Measurements from ENCODE around the gene TMEM175.

TMEM175 gene

DNA sequence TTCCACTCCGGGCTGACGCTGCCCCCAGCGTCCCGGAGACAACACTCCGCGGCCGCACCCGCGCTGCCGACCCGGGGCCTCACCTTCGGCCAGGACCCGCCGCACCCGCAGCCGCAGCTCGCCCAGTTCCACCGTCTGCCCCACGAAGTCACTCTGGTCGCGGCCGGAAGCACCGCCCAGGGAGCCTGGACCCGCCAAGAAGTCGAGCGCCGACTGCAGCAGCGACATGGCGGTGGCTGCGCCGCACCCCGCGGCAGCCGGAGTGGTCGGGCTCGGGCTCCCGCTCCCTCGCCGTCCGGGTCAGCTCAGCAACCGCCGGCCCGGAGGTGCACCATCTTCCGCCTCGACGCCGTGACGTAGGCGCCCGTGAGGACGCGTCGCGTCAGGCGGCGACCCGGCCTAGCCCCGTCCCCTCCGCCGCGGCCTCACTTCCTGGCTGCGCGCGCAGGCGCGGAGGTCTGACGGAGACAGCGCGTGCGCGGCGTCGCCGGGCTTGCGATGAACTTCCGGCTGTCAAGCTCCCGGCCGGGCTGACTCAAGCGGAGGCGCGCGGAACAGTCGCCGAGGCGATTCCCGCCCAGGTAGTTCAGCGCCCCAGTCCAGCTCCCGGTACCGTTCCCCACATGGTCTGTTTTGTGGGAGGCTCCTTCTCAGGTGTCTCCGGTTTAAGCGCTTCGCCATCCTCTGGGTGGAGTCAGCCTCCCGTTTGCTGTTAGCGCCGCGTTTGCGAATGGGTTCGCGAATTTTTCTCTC, at the start of gene TMEM175, which contains the start of gene GAK:
TMEM175 (plus strand) TSS at position 501 of the 753 bp plus-strand sequence. CDS start 15,280 bp downstream, outside the sequence.
GAK (minus strand) TSS at position 357 of the 753 bp plus-strand sequence; CDS start at position 228, 129 bp downstream.
- H3K27ac ChIP-seq: peak within 1 kb of the TSS; percentile 74
- TF ChIP-seq CTCF (IDR thresholded peaks at IDR 0.05) (no peak), ZFX (IDR thresholded peaks at IDR 0.05; ENCODE audit: borderline replicate concordance) (no peak)

DNA sequence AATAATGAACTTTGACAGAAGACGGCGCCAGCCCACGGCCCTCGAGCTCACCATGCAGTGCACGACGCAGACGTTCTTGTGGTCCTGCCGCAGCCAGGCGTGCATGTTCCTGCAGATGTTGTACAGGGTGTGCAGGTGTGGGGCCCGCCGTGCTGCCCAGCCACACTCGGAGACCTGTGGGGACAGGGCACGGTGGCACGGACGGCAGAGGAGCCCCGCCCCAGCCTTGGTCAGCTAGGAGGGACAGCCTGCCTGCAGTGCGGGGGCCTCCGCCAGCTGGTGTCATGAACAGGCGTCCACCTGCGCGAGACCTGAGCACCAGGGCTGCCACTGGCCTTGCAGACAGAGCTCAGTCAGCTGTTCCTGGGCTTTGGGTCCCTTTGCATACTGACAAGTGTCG, 49.6 kb upstream of the TMEM175 start:
- TF ChIP-seq CTCF (IDR thresholded peaks at IDR 0.05) (no peak), ZFX (IDR thresholded peaks at IDR 0.05; ENCODE audit: borderline replicate concordance) (no peak)
- H3K27ac ChIP-seq: no peak overlapping the region

DNA sequence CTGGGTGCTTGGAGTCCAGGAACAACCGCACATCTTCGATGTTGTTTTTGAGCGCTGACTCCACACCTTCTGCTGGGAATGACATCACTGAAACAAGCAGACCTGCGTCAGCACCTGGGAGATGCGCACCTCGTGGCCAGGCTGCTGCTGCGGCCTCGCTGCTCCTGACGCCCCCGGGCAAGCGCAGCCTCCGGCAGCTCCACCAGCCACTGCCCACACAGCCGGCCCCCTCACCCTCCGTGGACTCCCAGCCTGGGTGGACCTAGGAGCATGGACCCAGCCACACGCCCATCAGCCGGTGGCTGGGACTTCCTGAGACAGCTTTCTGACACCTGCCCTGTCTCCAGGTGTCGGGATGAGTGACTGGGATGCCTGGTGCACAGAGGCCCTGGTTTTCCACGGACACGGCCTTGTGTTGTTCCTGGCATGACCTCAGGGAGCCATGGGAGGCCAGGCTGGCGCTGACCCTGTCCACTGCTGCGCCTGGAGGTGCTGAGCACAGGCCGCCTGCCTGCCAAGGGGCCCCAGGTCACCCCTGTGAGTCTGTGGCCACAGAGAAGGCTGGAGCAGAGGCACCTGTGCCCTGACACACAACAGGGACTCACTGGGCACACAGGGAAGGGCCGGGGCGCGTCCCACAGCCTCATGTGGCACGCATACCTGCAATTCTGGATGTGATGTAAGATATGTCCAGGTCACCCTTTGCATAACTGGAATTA, 48.7 kb upstream of the TMEM175 start:
- H3K27ac ChIP-seq: no peak overlapping the region
- TF ChIP-seq ZFX (IDR thresholded peaks at IDR 0.05; ENCODE audit: borderline replicate concordance) (no peak), CTCF (IDR thresholded peaks at IDR 0.05) (no peak)

GRCh38 chr4:884259-884658, 48.0 kb upstream of the TMEM175 start:
- no peak overlapping the region for H3K27ac ChIP-seq
- TF ChIP-seq ZFX (IDR thresholded peaks at IDR 0.05; ENCODE audit: borderline replicate concordance): no peak
- TF ChIP-seq CTCF (IDR thresholded peaks at IDR 0.05): no peak

DNA sequence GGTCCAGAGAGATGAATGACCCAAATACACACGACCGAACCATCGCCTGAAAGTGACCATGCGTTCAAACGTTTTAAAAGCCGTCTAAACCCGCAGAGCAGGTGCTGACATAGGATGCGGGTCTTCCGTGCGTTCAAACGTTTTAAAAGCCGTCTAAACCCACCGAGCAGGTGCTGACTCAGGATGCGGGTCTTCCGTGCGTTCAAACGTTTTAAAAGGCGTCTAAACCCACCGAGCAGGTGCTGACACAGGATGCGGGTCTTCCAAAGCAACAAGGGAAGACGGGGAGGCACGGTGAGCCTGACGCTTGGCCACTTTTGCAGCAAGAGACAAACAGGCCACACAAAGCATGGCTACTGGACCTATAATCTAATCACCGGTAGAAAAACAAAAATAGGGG, 47.4 kb upstream of the TMEM175 start:
- no peak overlapping the region for H3K27ac ChIP-seq
- TF ChIP-seq CTCF (IDR thresholded peaks at IDR 0.05) (no peak), ZFX (IDR thresholded peaks at IDR 0.05; ENCODE audit: borderline replicate concordance) (no peak)

DNA sequence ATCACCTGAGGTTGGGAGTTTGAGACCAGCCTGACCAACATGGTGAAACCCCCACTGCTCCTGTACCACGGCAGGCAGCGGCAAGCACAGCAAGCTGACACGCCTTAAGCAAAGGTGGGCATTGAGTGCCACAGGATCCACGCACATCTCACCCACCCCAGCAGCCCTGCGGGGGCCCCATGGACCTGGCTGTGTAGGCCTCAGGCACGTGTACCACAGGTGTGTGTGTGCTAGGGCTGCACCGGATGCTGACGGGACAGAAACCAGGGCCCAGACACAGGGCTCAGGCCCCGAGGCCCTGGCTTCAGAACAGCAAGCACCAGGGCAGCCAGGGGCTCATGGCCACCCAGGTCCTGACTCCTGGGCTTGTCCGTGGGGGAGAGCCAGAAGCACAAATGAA, 46.9 kb upstream of the TMEM175 start:
- TF ChIP-seq CTCF (IDR thresholded peaks at IDR 0.05): no peak
- no peak for TF ChIP-seq ZFX (IDR thresholded peaks at IDR 0.05; ENCODE audit: borderline replicate concordance)
- no peak overlapping the region for H3K27ac ChIP-seq

DNA sequence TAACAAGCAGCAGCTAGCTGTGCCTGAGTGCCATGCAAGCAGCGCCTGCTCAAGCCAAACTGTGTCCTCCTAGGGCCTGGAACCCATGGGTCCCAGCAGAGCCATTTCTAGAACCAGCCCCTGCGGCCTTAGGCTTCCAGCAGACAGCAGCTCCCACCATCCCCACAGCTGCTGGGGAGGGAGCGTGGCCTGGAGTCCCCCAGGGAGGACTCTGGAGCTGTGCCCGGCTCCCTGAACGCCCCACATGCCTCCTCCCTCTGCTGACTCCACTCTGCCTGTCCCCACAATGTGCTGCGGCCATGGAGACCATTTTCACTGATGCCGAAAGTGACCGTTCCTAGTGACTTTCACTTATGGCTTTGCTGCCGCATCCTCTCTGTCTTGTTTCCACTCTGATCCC, 46.0 kb upstream of the TMEM175 start:
- no peak overlapping the region for H3K27ac ChIP-seq
- no peak for TF ChIP-seq CTCF (IDR thresholded peaks at IDR 0.05)
- TF ChIP-seq ZFX (IDR thresholded peaks at IDR 0.05; ENCODE audit: borderline replicate concordance): no peak
